HepG2 (cell line): Measurements from ENCODE around the gene ZNF184. TPM values are rescaled to one million over a fixed set of nuclear protein-coding genes. Genes with fewer than 3 reads are reported as not detected.

Source experiments
- ATAC-seq: fragments of 200-7000 bp; cut with Tn5 transposase; 3 replicates; pipeline ENCODE4 v1.9.1; 2020; ENCODE audit warnings: mild to moderate bottlenecking, moderate library complexity
- BruUV-seq: library from RNA; stranded (reverse); fragments of 400-500 nt; replicated peaks from 2 replicates; lab custom pipeline; 2021; lab: Mats Ljungman, UMichigan
- CTCF ChIA-PET: fragments of 300-600 bp; formaldehyde crosslinking; extraction: SDS; loops from one replicate; lab custom pipeline; 2021; ENCODE audit warnings: low total read pairs, inconsistent platforms, low intra/inter-chr PET ratio; lab: Yijun Ruan, JAX
- POLR2A ChIA-PET: fragments of 350-600 bp; sonication (Branson Sonifier 250); formaldehyde crosslinking; loops from one replicate; lab custom pipeline; 2020; ENCODE audit warnings: antibody characterized with exemption, inconsistent platforms; lab: Yijun Ruan, JAX
- DNase-seq: peaks from one replicate; pipeline ENCODE4 v3.0.0-alpha.2; 2015; ENCODE audit warnings: low spot score
- FAIRE-seq: peaks from 3 replicates; lab custom pipeline; 2011; peaks lifted over from hg19 to GRCh38; lab: Jason Lieb, UNC
- H2AFZ ChIP-seq: one replicate; pipeline ENCODE4 v1.6.1; 2011; ENCODE audit warnings: low read length, inconsistent platforms
- H3K27ac ChIP-seq: fragments of 300-600 bp; 3 replicates; pipeline ENCODE4 v1.8.0; 2011; ENCODE audit warnings: mixed run types, mild to moderate bottlenecking, mixed read lengths, low read length, inconsistent platforms; ENCODE audit not compliant: insufficient read depth; ENCODE audit errors: extremely low read length
- H3K27me3 ChIP-seq, 2 experiments: fragments of 200-600 bp in 1 of 2; 2 replicates in 1 of 2; 3 replicates in 1 of 2; pipeline versions ENCODE4 v1.6.0 to v1.8.0; 2011; ENCODE audit warnings: low read length in 2 of 2, mild to moderate bottlenecking in 2 of 2, moderate library complexity in 2 of 2, inconsistent platforms in 1 of 2; ENCODE audit not compliant: insufficient read depth in 2 of 2, control insufficient read depth in 1 of 2
- H3K36me3 ChIP-seq, 2 experiments: fragments of 200-600 bp in 1 of 2; replicated peaks in 1 of 2; 2 replicates in 1 of 2; 3 replicates in 1 of 2; pipeline versions ENCODE4 v1.5.1 to v1.8.0; 2011; ENCODE audit warnings: low read length in 2 of 2, inconsistent platforms in 1 of 2; ENCODE audit not compliant: insufficient read depth in 2 of 2, control insufficient read depth in 1 of 2
- H3K4me1 ChIP-seq: 2 replicates; pipeline ENCODE4 v1.5.1; 2012; ENCODE audit warnings: low read length, inconsistent platforms; ENCODE audit not compliant: insufficient read depth
- H3K4me2 ChIP-seq: 2 replicates; pipeline ENCODE4 v1.6.0; 2011; ENCODE audit warnings: low read depth, low read length, inconsistent platforms
- H3K4me3 ChIP-seq, 3 experiments: fragments of 200-600 bp in 1 of 3; sonication (generic), shearing (Covaris generic) in 1 of 3; replicated peaks in 1 of 3; 2 replicates each; pipeline ENCODE4 v1.5.1; 2011 to 2016; ENCODE audit warnings: low read length in 3 of 3, inconsistent platforms in 2 of 3, low read depth in 2 of 3, mild to moderate bottlenecking in 2 of 3, control low read depth in 1 of 3, mixed read lengths in 1 of 3; ENCODE audit not compliant: insufficient read depth in 1 of 3
- H3K79me2 ChIP-seq: one replicate; pipeline ENCODE4 v1.6.1; 2011; ENCODE audit warnings: low read length, inconsistent platforms; ENCODE audit not compliant: insufficient read depth
- H3K9ac ChIP-seq: 2 replicates; pipeline ENCODE4 v1.6.0; 2011; ENCODE audit warnings: mild to moderate bottlenecking, low read depth, low read length, inconsistent platforms; ENCODE audit not compliant: insufficient read depth
- H3K9me3 ChIP-seq: 2 replicates; pipeline ENCODE4 v1.5.1; 2012; ENCODE audit warnings: mild to moderate bottlenecking, low read length
- H4K20me1 ChIP-seq: 2 replicates; pipeline ENCODE4 v1.6.0; 2011; ENCODE audit warnings: inconsistent platforms, mild to moderate bottlenecking, low read length, moderate library complexity; ENCODE audit not compliant: insufficient read depth
- ELF1 ChIP-seq: sonication (generic); formaldehyde crosslinking; IDR thresholded peaks from 2 replicates; pipeline ENCODE4 v1.4.0; 2020; ENCODE audit warnings: missing genetic modification reagents
- EP300 ChIP-seq, 3 experiments: sonication (generic) in 1 of 3; formaldehyde crosslinking in 1 of 3; IDR thresholded peaks; 2 replicates each; pipeline versions ENCODE4 v1.5.1 to v1.6.1; 2011 to 2020; ENCODE audit warnings: low read depth in 2 of 3, low read length in 2 of 3, borderline replicate concordance in 1 of 3, improper control_type of control experiment in 1 of 3, mild to moderate bottlenecking in 1 of 3, missing genetic modification reagents in 1 of 3, moderate library complexity in 1 of 3
- MTF2 ChIP-seq: sonication (generic); formaldehyde crosslinking; IDR thresholded peaks from 2 replicates; pipeline ENCODE4 v1.5.0; 2020; ENCODE audit warnings: missing genetic modification reagents, borderline replicate concordance
- NCOA5 ChIP-seq: sonication (generic); formaldehyde crosslinking; IDR thresholded peaks from 2 replicates; pipeline ENCODE4 v1.4.0; 2020; ENCODE audit warnings: missing genetic modification reagents
- RELA ChIP-seq: sonication (generic); formaldehyde crosslinking; IDR thresholded peaks from 2 replicates; pipeline ENCODE4 v1.4.0; 2020; ENCODE audit warnings: missing genetic modification reagents
- SOX13 ChIP-seq, 3 experiments: fragments of 450-650 bp in 1 of 3; sonication (generic) in 1 of 3; formaldehyde crosslinking in 1 of 3; IDR thresholded peaks in 2 of 3; conservative IDR thresholded peaks in 1 of 3; 2 replicates each; pipeline versions ENCODE4 v1.5.0 to v1.6.1; 2016 to 2020; ENCODE audit warnings: antibody characterized with exemption in 1 of 3, mild to moderate bottlenecking in 1 of 3, missing compliant biosample characterization in 1 of 3, missing genetic modification reagents in 1 of 3, moderate library complexity in 1 of 3
- SRY ChIP-seq: sonication (generic); formaldehyde crosslinking; IDR thresholded peaks from 2 replicates; pipeline ENCODE4 v1.8.0; 2022; ENCODE audit warnings: mild to moderate bottlenecking, missing genetic modification reagents
- THYN1 ChIP-seq: sonication (generic); formaldehyde crosslinking; IDR thresholded peaks from 2 replicates; pipeline ENCODE4 v1.8.1; 2023; ENCODE audit warnings: low read depth, mild to moderate bottlenecking, moderate library complexity, missing genetic modification reagents, borderline replicate concordance
- ZNF251 ChIP-seq: sonication (generic); formaldehyde crosslinking; IDR thresholded peaks from 2 replicates; pipeline ENCODE4 v1.9.0; 2021; ENCODE audit warnings: mild to moderate bottlenecking, missing genetic modification reagents
- ZNF326 ChIP-seq: sonication (generic); formaldehyde crosslinking; IDR thresholded peaks from 2 replicates; pipeline ENCODE4 v1.4.0; 2020; ENCODE audit warnings: missing genetic modification reagents, borderline replicate concordance
- ZNF367 ChIP-seq: sonication (generic); formaldehyde crosslinking; IDR thresholded peaks from 2 replicates; pipeline ENCODE4 v1.4.0; 2020; ENCODE audit warnings: missing genetic modification reagents, borderline replicate concordance
- ZNF430 ChIP-seq: sonication (generic); formaldehyde crosslinking; IDR thresholded peaks from 2 replicates; pipeline ENCODE4 v1.9.0; 2021; ENCODE audit warnings: mild to moderate bottlenecking, missing genetic modification reagents
- ZNF747 ChIP-seq: sonication (generic); formaldehyde crosslinking; IDR thresholded peaks from 2 replicates; pipeline ENCODE4 v1.8.1; 2023; ENCODE audit warnings: missing genetic modification reagents, mild to moderate bottlenecking, borderline replicate concordance
- ZNF782 ChIP-seq: sonication (generic); formaldehyde crosslinking; IDR thresholded peaks from 2 replicates; pipeline ENCODE4 v1.4.0; 2020; ENCODE audit warnings: missing genetic modification reagents, mild to moderate bottlenecking, borderline replicate concordance
- ZSCAN20 ChIP-seq: sonication (generic); formaldehyde crosslinking; IDR thresholded peaks from 2 replicates; pipeline ENCODE4 v1.4.0; 2020; ENCODE audit warnings: missing genetic modification reagents, mild to moderate bottlenecking, borderline replicate concordance
- ZSCAN9 ChIP-seq: IDR thresholded peaks from 2 replicates; pipeline ENCODE4 v1.6.1; 2016; ENCODE audit warnings: borderline replicate concordance
- WGBS: methylation state at CpG from one replicate; pipeline ENCODE4 v1.1.6; 2017; ENCODE audit warnings: low lambda C conversion rate; 5-methylcytosine and 5-hydroxymethylcytosine counted together
- in situ Hi-C: cut with HindIII; loops from 2 replicates; pipeline ENCODE4 v1.10.0; 2017; ENCODE audit warnings: low pct_unique_long_range_greater_than_20kb; ENCODE audit not compliant: extremely low pct_ligation_motif_present
- intact Hi-C: fragments of 100-400 bp; cut with micrococcal nuclease; formaldehyde crosslinking; loops from one replicate; pipeline ENCODE4 v1.10.0; 2022; ENCODE audit not compliant: unreplicated experiment
- polyA plus RNA-seq, 8 experiments: library from polyadenylated mRNA; depleted of rRNA in 3 of 8; stranded (reverse) in 7 of 8; unstranded in 1 of 8; fragments of >200 nt; fragmentation: Illumina TruSeq in 4 of 8; extraction: Trizol in 4 of 8; gene quantifications; 2 replicates each; pipeline versions ENCODE4 v1.2.1 to v1.2.3, GENCODE V29; 2011 to 2016; ENCODE audit warnings: low read depth in 4 of 8, missing spikeins in 1 of 8, mixed read lengths in 1 of 8; ENCODE audit not compliant: insufficient read depth in 1 of 8
- total RNA-seq, 5 experiments: library from RNA; depleted of rRNA; stranded (reverse); fragments of >200 nt; fragmentation: Illumina TruSeq; extraction: Trizol; gene quantifications; 2 replicates each; pipeline ENCODE4 v1.2.3, GENCODE V29; 2016; ENCODE audit warnings: low read depth in 1 of 5
- TF ChIP-seq, protein P1 (sequence below): sonication (generic); formaldehyde crosslinking; IDR thresholded peaks from 2 replicates; pipeline ENCODE4 v1.9.0; 2022; ENCODE audit warnings: low read depth, missing genetic modification reagents
- TF ChIP-seq, protein P2 (sequence below): sonication (generic); formaldehyde crosslinking; IDR thresholded peaks from 2 replicates; pipeline ENCODE4 v1.4.0; 2020; ENCODE audit warnings: mild to moderate bottlenecking, missing genetic modification reagents

Gene ZNF184
- total and polyA plus RNA-seq, 2 of the 13 experiments (the other 11 are each of a cell fraction or from before 2014, with no cell fraction given): 2.1 to 10.1 TPM

DNA sequence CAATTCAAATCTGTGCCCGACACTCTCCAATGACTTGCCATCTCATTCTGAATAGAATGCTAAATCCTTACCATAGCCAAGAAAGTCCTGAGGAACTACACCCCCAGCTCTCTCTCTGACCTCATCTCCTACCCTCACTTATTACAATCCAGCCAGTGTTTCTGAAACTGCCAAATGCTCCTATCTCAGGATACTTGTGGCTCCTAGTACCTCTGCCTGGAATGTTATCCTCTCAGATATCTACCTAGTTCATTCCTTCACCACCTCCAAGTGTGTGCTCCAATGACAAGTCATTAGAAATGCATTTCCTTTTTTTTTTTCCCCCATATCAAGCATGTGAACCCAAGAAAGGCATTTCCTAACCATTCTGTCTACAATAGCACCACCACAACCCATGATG lies 24.4 kb downstream of the ZNF184 start:
- intact Hi-C loops: no loop called here
- BruUV-seq: no TSS peak
- no peaks in the 10 kb centered on the region for H4K20me1 ChIP-seq
- no peaks in the 10 kb centered on the region for H3K4me1 ChIP-seq
- no peak overlapping the region for H2AFZ ChIP-seq
- FAIRE-seq (no peak), ATAC-seq (no peak), DNase-seq (no peak)
- TF ChIP-seq ZNF251: no peak
- no peak for TF ChIP-seq ELF1 (CRISPR knock-in tag)
- no peak for TF ChIP-seq ZNF782 (CRISPR knock-in tag)
- TF ChIP-seq MTF2 (CRISPR knock-in tag): no peak
- TF ChIP-seq ZNF367 (CRISPR knock-in tag): no peak
- H3K79me2 ChIP-seq: no peaks in the 10 kb centered on the region
- peaks cover 96% of the 10 kb centered on the region for H3K9me3 ChIP-seq
- H3K4me2 ChIP-seq: no peak overlapping the region
- no peak overlapping the region for H3K27ac ChIP-seq
- in situ Hi-C loops: no loop called here
- CTCF ChIA-PET: no interaction called here
- WGBS: 98% methylated on average over 1 of the region's 1 CpG
- no peaks in the 10 kb centered on the region for H3K27me3 ChIP-seq
- H3K9ac ChIP-seq: no peak overlapping the region
- peaks cover 4 to 24% of the 10 kb centered on the region in 2 experiments for H3K36me3 ChIP-seq
- H3K4me3 ChIP-seq: no peak overlapping the region
- POLR2A ChIA-PET: no interaction called here

DNA sequence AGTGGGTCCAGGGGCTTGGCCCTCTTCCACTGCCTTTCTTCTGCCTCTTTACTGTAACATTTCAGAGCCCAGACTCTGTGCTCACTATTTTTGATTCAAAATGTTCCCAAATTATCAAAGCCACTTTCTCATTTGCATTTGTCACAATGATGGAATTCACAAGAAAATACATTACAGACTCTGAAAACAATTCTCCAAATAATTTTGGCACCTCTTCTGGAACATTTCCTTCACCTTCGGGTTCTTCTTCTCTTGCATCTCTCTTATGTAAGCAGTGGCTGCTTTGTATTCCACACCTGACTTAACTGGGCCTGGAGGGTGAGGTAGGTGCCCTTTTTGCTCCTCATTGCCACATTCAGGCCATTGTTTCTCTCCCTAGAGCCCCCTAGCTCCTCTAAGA lies 30.0 kb downstream of the ZNF184 start:
- ChIA-PET CTCF (no interaction called here), POLR2A (no interaction called here)
- intact Hi-C loops (no loop called here), in situ Hi-C loops (no loop called here)
- Histone ChIP-seq H3K4me2 (no peak overlapping the region), H4K20me1 (no peaks in the 10 kb centered on the region), H3K9me3 (peaks cover 63% of the 10 kb centered on the region), H2AFZ (no peak overlapping the region), H3K9ac (no peak overlapping the region), H3K79me2 (no peaks in the 10 kb centered on the region), H3K4me1 (no peaks in the 10 kb centered on the region), H3K27ac (no peak overlapping the region), H3K4me3 (no peak overlapping the region), H3K36me3 (no peaks in the 10 kb centered on the region), H3K27me3 (no peaks in the 10 kb centered on the region)
- no TSS peak for BruUV-seq
- DNase-seq: no peak
- no peak for FAIRE-seq
- 23% methylated on average over 1 of the region's 1 CpG for WGBS
- no peak for ATAC-seq
- no peak for TF ChIP-seq ZSCAN9
- no peak for TF ChIP-seq SRY (CRISPR knock-in tag)
- TF ChIP-seq NCOA5: no peak
- TF ChIP-seq, protein P1, sequence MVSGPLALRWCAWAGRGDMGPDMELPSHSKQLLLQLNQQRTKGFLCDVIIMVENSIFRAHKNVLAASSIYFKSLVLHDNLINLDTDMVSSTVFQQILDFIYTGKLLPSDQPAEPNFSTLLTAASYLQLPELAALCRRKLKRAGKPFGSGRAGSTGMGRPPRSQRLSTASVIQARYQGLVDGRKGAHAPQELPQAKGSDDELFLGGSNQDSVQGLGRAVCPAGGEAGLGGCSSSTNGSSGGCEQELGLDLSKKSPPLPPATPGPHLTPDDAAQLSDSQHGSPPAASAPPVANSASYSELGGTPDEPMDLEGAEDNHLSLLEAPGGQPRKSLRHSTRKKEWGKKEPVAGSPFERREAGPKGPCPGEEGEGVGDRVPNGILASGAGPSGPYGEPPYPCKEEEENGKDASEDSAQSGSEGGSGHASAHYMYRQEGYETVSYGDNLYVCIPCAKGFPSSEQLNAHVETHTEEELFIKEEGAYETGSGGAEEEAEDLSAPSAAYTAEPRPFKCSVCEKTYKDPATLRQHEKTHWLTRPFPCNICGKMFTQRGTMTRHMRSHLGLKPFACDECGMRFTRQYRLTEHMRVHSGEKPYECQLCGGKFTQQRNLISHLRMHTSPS: no peak
- TF ChIP-seq ZNF430 (CRISPR knock-in tag): no peak
- TF ChIP-seq THYN1 (CRISPR knock-in tag): no peak
- TF ChIP-seq, protein P2, sequence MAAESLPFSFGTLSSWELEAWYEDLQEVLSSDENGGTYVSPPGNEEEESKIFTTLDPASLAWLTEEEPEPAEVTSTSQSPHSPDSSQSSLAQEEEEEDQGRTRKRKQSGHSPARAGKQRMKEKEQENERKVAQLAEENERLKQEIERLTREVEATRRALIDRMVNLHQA (CRISPR knock-in tag): no peak
- TF ChIP-seq SOX13 (IDR thresholded peaks at IDR 0.05): no peak
- no peak for TF ChIP-seq SOX13 (CRISPR knock-in tag; conservative IDR thresholded peaks at IDR 0.05 in 1 of 2, IDR thresholded peaks at IDR 0.05 in 1 of 2)
- TF ChIP-seq ZSCAN20: no peak
- TF ChIP-seq ZNF747 (CRISPR knock-in tag): no peak
- no peak for TF ChIP-seq RELA (CRISPR knock-in tag)
- TF ChIP-seq ZNF326 (CRISPR knock-in tag): no peak
- TF ChIP-seq EP300 (IDR thresholded peaks at IDR 0.05; ENCODE audit: low read depth in 2 of 2, low read length in 2 of 2): no peak
- no peak for TF ChIP-seq EP300 (CRISPR knock-in tag; IDR thresholded peaks at IDR 0.05; ENCODE audit: borderline replicate concordance)
